Activated CD4-positive, alpha-beta T cell treated with anti-CD3 and anti-CD28 coated beads, Interleukin-2, Interleukin-4, amounts not matched to agents 100 ng/mL and 50 ng/mL, durations not matched to agents 16 hours and 8 hours (primary cell): ENCODE data around the gene HDAC8.
"Not testable (repeated sequence)": the region's sequence is repeated elsewhere in the genome, so short reads cannot be mapped to it uniquely, and the experiment has no call there.

Experiments
- DNase-seq: peaks from one replicate; pipeline ENCODE4 v3.0.0-alpha.2; 2020; ENCODE audit warnings: low spot score

Gene HDAC8

GRCh38 chrX:72373136-72373535 lies 199.5 kb downstream of the HDAC8 start:
- no peak for DNase-seq

DNA sequence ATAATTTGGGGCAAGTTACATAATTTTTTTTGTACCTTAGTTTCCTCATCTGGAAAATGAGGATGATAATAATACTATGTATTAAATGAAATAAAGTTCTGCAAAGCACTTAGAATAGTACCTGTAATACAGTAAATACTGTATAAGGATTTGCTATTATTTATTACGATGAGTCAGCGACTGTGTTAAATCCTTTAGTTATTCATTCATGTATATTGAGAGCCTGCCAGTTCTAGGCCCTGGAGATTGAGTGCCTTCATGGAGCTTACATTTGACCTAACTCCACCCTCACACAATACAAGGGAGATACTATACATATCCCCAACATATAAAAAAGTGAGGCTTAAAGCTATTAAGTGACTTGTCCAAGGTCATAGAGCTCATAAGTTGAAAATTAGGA lies 199.9 kb downstream of the HDAC8 start:
- DNase-seq = no peak

GRCh38 chrX:72371405-72371804 lies 201.2 kb downstream of the HDAC8 start:
- DNase-seq = no peak

GRCh38 chrX:72368796-72369195 lies 203.8 kb downstream of the HDAC8 start:
- no peak for DNase-seq

GRCh38 chrX:72367516-72367915 lies 205.1 kb downstream of the HDAC8 start:
- no peak for DNase-seq

- DNase-seq = no peak
These were observed 205.8 kb downstream of the HDAC8 start for GRCh38 chrX:72366701-72367454.

DNA sequence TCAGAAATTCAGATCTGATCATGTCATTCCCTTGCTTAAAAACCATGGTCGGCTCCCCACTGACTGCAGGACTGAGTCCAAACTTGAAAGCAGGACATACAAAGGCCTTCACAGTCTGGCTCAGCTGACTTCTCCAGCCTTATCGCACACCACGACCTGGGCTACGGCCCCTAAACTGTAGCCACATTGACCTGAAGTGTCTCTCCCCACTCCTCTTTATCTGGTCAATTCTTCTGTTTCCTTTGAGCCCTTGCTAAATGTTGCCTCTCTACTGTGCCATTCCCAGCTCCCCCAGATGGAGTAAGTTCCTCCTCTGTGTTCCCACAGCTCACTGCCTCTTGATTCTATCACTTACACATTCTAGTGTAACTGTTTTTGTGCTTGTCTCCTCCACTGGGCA lies 206.5 kb downstream of the HDAC8 start:
- DNase-seq = no peak

DNA sequence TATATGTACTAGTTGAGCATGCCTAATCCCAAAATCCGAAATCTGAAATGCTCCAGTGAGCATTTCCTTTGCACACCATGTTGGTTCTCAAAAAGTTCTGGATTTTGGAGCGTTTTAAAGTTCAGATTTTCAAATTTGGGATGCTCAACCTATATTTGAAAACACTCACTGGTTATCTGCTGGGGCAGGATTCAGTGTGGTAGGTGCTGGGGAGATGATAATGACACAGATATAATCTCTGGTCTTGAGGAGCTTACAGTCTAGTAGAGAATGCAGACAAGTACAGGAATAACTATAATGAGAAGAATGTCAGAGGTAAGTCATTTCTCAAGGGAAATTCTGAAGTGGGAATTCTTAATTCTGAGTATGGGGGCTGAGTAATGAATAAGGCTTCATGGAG lies 207.5 kb downstream of the HDAC8 start:
- no peak for DNase-seq

DNA sequence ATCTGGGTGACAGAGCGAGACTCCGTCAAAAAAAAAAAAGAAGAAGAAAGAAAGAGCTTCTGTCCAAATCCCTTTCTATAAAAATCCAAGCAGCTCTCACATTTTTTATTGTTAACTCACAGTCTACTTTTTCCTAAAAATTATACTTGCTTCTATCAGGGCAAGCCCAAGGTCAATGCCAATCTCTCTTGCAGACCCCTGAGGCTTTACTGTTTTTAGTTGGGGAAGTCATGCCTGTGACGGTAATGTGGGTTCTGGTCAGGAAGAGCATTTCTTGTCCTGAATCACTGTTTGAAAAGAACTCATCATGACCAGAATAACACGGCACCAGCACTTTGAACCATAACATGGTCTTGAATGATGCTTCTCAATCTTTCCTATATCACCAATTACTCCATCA lies 212.3 kb downstream of the HDAC8 start:
- DNase-seq = no peak

GRCh38 chrX:72358313-72358712 lies 214.3 kb downstream of the HDAC8 start:
- DNase-seq = no peak

DNA sequence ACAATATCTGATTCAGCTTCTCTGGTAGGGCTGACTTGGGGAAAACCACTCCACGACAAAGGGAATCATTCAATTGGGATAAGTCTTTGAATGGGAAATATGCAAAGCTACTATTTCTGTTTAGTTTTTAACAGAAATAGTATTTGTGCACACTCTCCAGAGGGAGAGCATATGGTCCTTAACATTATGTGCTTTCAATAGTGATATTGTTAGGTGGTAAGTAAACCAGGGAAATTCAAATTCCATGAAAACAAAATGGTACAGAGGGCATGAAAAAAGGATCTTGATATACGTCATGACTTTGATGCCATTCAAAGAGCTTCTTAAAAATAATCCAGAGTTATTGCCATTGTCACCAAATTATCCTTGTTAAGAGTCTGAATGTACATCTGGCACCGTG lies 219.9 kb downstream of the HDAC8 start:
- no peak for DNase-seq

DNA sequence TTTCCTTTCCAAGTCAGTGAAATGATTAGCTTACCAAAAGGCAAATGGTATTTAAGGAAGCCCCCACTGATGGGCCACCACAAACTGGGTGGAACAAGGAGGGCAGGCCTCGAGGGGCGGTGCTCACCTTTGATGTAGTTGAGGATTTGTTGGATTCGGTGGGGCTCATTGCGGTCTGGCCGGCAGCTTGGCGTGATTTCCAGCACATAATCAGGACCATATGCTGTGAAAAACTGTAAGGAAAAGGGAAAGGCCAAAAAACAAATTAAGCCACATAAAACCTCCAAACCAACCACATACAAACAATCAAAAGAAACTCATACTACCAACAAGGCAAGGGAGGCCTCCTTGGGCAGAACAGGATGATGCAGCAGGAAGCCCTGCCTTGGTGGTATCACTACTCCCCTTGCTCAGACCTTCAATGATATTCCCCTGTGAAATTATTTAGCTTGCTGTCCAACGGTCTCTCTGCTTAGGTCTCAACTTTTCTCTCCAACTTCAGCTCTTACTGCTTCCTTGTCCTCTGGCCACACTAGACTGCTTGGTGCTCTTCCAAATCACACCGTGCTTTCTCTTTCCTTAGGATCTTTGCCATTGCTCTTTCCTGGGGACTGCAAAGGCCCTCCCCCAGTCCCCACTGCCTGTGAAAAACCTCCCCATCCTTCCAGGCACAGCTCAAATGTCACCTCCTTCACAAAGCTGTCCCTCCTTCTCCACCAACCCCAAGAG lies 220.9 kb downstream of the HDAC8 start:
- DNase-seq = no peak

DNA sequence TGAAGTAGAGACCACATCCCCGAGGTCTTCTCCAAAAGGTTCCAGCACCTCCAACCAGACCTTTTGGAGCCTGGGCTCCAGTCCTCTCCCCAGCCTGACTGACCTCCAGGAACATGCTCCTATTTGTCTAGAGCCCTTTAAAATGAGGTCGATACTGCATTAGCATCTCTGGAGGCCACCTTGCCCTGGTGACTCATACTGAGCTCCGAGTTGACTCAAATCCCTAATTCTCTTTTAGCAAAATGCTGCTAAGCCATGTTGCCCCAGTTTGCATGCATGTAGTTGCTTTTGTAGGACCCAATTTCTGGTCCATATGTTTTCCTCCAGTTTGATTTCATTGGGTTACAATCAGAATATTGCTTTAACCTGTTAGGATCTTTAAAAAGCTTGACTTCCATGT lies 223.5 kb downstream of the HDAC8 start:
- peak; percentile 85 for DNase-seq

- peak; percentile 67 for DNase-seq
These were observed 224.2 kb downstream of the HDAC8 start for GRCh38 chrX:72348247-72348979.

GRCh38 chrX:72347366-72347765 lies 225.3 kb downstream of the HDAC8 start:
- no peak for DNase-seq

- no peak for DNase-seq
These were observed 226.2 kb downstream of the HDAC8 start for GRCh38 chrX:72346302-72346949.

GRCh38 chrX:72340626-72341025 lies 232.0 kb downstream of the HDAC8 start:
- DNase-seq = no peak

- no peak for DNase-seq
These were observed 232.6 kb downstream of the HDAC8 start for GRCh38 chrX:72340041-72340440.

DNA sequence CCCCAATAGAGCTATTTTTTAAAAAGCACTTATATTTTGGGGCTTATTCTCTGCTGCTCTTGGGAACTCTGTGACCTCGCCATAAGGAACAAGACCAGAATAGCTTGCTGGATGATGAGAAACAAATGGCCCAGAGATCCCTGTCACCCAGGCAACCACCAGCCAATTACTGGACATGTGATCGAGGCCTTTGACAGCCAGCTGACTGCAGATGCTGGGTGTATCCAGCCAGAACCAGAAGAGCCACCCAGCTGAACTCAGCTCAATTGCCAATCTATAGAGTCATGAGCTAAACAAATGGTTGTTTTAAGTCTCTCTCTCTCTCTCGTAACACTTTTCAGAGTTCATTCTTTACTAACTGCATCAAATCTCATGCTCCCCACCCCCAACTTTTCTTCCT lies 242.5 kb downstream of the HDAC8 start:
- DNase-seq = no peak

GRCh38 chrX:72326605-72327300 lies 245.9 kb downstream of the HDAC8 start:
- no peak for DNase-seq

DNA sequence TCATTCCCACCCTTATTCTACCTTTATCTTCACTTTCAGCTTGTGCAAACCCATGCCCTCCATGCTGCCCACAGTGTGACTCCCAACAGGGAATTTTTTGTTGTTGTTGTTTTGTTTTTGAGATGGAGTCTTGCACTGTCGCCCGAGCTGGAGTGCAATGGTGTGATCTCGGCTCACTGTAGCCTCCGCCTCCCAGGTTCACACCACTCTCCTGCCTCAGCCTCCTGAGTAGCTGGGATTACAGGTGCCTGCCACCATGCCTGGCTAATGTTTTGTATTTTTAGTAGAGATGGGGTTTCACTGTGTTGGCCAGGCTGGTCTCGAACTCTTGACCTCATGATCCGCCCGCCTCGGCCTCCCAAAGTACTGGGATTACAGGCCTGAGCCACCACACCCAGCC lies 253.0 kb downstream of the HDAC8 start:
- not testable (repeated sequence) for DNase-seq

- DNase-seq = no peak
These were observed 255.5 kb downstream of the HDAC8 start for GRCh38 chrX:72317139-72317538.
